ENCODE results near the gene PPP1R13B.
A peak's percentile ranks its signal among the peaks of the same experiment; 100 is the strongest.

PPP1R13B gene

DNA sequence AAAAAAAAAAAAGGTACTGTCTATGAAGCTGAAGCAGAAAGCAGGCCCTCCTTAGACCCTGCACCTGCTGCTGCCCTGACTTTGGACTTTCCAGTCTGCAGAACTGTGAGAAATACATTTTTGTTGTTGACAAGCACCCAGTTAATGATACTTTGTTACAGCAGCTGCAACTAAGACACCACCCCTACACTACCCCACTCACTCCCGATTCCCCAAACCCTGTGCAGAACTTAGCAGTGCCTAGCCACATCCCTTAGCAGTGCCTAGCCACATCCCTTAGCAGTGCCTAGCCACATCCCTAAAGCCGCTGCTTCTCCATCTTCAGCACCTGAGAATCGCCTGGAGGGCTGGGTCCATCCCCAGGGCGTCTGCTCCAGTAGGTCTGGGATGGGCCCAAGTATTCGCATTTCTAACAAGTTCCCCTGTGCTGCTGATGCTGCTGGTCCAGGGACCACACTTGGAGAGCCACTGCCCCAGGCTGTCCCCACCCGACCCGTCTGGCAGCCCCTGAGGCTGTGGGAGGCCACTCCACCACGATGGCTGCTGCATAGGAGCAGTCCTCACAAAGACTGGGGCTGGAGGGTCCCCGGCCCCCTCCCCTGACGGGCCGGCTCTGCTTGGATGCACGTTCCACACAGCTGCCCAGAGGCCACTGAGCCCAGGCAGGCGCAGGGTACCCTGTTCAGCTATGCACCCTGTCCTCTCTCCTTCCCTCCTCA, 10.8 kb upstream of the PPP1R13B start:
- no peaks in the 10 kb centered on the region for H3K36me3 ChIP-seq (ENCODE audit: control insufficient read depth in 2 of 2, insufficient read depth in 1 of 2, low read length in 2 of 2)
- ChIA-PET CTCF (interaction anchor here (0.7 kb wide), 1 partner anchor 52 kb away, joined by 3 read pairs; no protein-coding TSS in a partner anchor), POLR2A (no interaction called here)
- H3K27ac ChIP-seq (ENCODE audit: extremely low read depth, low read depth, low read length) = no peak overlapping the region
- no peak for TF ChIP-seq ZNF530 (tag by site-specific recombination; IDR thresholded peaks at IDR 0.05; ENCODE audit: low read depth)
- no peak for TF ChIP-seq OVOL3 (tag by site-specific recombination; IDR thresholded peaks at IDR 0.05)
- peak; percentile 88; the same call in 1 of the 2 replicates for TF ChIP-seq ZNF239 (tag by site-specific recombination; IDR thresholded peaks at IDR 0.05)
- TF ChIP-seq ZNF155 (tag by site-specific recombination; IDR thresholded peaks at IDR 0.05) = no peak
- no peak overlapping the region for H3K4me3 ChIP-seq (ENCODE audit: low read depth, low read length)
- peaks cover 4% of the 10 kb centered on the region for H3K4me1 ChIP-seq (ENCODE audit: control insufficient read depth, insufficient read depth, low read length)
- H3K9me3 ChIP-seq (ENCODE audit: control insufficient read depth, insufficient read depth, low read depth, low read length) = no peaks in the 10 kb centered on the region

DNA sequence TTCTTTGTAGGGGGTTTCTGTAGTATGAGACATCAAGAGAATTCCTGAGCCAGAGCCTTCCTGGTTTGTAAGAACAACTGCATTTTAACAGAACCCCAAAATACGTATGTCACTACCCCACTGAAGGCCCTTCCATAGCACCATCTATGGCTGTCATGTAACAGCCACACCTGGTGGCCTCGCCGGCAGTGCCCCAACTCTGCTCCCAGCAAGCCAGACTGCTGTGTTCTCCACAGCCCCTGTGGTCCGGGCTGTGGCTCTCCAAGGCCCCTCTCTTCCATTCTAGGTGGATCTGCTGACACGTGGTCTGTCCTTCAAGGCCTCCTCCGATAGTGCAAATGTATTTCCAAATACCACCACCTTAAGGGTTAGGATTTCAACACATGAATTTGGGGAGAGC, 9.9 kb upstream of the PPP1R13B start:
- ChIA-PET POLR2A (no interaction called here), CTCF (no interaction called here)
- Histone ChIP-seq H3K36me3 (ENCODE audit: control insufficient read depth in 2 of 2, insufficient read depth in 1 of 2, low read length in 2 of 2) (no peaks in the 10 kb centered on the region), H3K27ac (ENCODE audit: extremely low read depth, low read depth, low read length) (no peak overlapping the region), H3K4me1 (ENCODE audit: control insufficient read depth, insufficient read depth, low read length) (peaks cover 4% of the 10 kb centered on the region), H3K4me3 (ENCODE audit: low read depth, low read length) (no peak overlapping the region), H3K9me3 (ENCODE audit: control insufficient read depth, insufficient read depth, low read depth, low read length) (no peaks in the 10 kb centered on the region)
- TF ChIP-seq ZNF138 (tag by site-specific recombination; IDR thresholded peaks at IDR 0.05; ENCODE audit: borderline replicate concordance) = no peak
- TF ChIP-seq ZNF19 (tag by site-specific recombination; IDR thresholded peaks at IDR 0.05; ENCODE audit: low read depth) = no peak
- TF ChIP-seq ZNF521 (tag by site-specific recombination; IDR thresholded peaks at IDR 0.05) = no peak
- TF ChIP-seq ZNF510 (tag by site-specific recombination; IDR thresholded peaks at IDR 0.05; ENCODE audit: insufficient replicate concordance) = no peak
- TF ChIP-seq BCL11A (tag by site-specific recombination; IDR thresholded peaks at IDR 0.05; ENCODE audit: low read depth) = no peak
- no peak for TF ChIP-seq ZFP37 (tag by site-specific recombination; IDR thresholded peaks at IDR 0.05)
- TF ChIP-seq ZNF214 (tag by site-specific recombination; IDR thresholded peaks at IDR 0.05; ENCODE audit: borderline replicate concordance) = no peak
- no peak for TF ChIP-seq ZFHX2 (tag by site-specific recombination; conservative IDR thresholded peaks at IDR 0.05)
- no peak for TF ChIP-seq ZNF548 (tag by site-specific recombination; IDR thresholded peaks at IDR 0.05)
- TF ChIP-seq, protein P1, sequence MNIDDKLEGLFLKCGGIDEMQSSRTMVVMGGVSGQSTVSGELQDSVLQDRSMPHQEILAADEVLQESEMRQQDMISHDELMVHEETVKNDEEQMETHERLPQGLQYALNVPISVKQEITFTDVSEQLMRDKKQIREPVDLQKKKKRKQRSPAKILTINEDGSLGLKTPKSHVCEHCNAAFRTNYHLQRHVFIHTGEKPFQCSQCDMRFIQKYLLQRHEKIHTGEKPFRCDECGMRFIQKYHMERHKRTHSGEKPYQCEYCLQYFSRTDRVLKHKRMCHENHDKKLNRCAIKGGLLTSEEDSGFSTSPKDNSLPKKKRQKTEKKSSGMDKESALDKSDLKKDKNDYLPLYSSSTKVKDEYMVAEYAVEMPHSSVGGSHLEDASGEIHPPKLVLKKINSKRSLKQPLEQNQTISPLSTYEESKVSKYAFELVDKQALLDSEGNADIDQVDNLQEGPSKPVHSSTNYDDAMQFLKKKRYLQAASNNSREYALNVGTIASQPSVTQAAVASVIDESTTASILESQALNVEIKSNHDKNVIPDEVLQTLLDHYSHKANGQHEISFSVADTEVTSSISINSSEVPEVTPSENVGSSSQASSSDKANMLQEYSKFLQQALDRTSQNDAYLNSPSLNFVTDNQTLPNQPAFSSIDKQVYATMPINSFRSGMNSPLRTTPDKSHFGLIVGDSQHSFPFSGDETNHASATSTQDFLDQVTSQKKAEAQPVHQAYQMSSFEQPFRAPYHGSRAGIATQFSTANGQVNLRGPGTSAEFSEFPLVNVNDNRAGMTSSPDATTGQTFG (tag by site-specific recombination; IDR thresholded peaks at IDR 0.05; ENCODE audit: borderline replicate concordance) = no peak
- TF ChIP-seq ZNF664 (tag by site-specific recombination; IDR thresholded peaks at IDR 0.05) = no peak

DNA sequence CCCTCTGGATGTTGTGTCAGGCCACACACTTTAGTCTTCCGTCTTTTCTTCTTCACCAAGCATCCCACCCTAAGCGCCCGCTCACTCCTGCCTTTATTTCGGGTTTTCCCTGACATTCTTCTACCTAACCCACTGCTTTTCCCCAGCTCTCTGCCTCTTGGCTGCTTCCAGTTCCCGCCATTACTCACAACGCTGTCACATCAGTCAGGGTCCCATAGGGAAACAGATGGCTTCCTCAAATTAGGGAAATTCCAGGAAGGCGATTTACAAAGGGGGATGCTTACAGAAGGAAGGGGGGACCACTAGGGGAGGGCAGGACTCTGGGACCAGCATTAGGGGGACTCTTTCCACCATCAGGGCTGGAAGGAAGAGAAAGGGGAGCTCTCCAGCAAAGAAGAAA, 9.2 kb upstream of the PPP1R13B start:
- no peak overlapping the region for H3K27ac ChIP-seq (ENCODE audit: extremely low read depth, low read depth, low read length)
- peaks cover 4% of the 10 kb centered on the region for H3K4me1 ChIP-seq (ENCODE audit: control insufficient read depth, insufficient read depth, low read length)
- ChIA-PET POLR2A (no interaction called here), CTCF (interaction anchor here (1.0 kb wide), 2 partner anchors 48 to 51 kb away, joined by 3 read pairs; no protein-coding TSS in a partner anchor)
- H3K4me3 ChIP-seq (ENCODE audit: low read depth, low read length) = no peak overlapping the region
- no peaks in the 10 kb centered on the region for H3K36me3 ChIP-seq (ENCODE audit: control insufficient read depth in 2 of 2, insufficient read depth in 1 of 2, low read length in 2 of 2)
- no peaks in the 10 kb centered on the region for H3K9me3 ChIP-seq (ENCODE audit: control insufficient read depth, insufficient read depth, low read depth, low read length)
- TF ChIP-seq ZNF324 (tag by site-specific recombination; IDR thresholded peaks at IDR 0.05) (no peak), ZNF792 (tag by site-specific recombination; IDR thresholded peaks at IDR 0.05) (no peak), ZNF274 (IDR thresholded peaks at IDR 0.05; ENCODE audit: low read length) (no peak), ZNF274 (tag by site-specific recombination; IDR thresholded peaks at IDR 0.05; ENCODE audit: borderline replicate concordance) (no peak), ZNF791 (tag by site-specific recombination; IDR thresholded peaks at IDR 0.05) (no peak), ZFP3 (tag by site-specific recombination; IDR thresholded peaks at IDR 0.05; ENCODE audit: low read depth) (no peak), SP3 (tag by site-specific recombination; IDR thresholded peaks at IDR 0.05) (no peak), IKZF3 (tag by site-specific recombination; IDR thresholded peaks at IDR 0.05) (no peak), ZNF211 (tag by site-specific recombination; IDR thresholded peaks at IDR 0.05; ENCODE audit: low read depth) (no peak), ZNF626 (tag by site-specific recombination; IDR thresholded peaks at IDR 0.05) (no peak), ZNF768 (tag by site-specific recombination; IDR thresholded peaks at IDR 0.05) (no peak)
- TF ChIP-seq, protein P2, sequence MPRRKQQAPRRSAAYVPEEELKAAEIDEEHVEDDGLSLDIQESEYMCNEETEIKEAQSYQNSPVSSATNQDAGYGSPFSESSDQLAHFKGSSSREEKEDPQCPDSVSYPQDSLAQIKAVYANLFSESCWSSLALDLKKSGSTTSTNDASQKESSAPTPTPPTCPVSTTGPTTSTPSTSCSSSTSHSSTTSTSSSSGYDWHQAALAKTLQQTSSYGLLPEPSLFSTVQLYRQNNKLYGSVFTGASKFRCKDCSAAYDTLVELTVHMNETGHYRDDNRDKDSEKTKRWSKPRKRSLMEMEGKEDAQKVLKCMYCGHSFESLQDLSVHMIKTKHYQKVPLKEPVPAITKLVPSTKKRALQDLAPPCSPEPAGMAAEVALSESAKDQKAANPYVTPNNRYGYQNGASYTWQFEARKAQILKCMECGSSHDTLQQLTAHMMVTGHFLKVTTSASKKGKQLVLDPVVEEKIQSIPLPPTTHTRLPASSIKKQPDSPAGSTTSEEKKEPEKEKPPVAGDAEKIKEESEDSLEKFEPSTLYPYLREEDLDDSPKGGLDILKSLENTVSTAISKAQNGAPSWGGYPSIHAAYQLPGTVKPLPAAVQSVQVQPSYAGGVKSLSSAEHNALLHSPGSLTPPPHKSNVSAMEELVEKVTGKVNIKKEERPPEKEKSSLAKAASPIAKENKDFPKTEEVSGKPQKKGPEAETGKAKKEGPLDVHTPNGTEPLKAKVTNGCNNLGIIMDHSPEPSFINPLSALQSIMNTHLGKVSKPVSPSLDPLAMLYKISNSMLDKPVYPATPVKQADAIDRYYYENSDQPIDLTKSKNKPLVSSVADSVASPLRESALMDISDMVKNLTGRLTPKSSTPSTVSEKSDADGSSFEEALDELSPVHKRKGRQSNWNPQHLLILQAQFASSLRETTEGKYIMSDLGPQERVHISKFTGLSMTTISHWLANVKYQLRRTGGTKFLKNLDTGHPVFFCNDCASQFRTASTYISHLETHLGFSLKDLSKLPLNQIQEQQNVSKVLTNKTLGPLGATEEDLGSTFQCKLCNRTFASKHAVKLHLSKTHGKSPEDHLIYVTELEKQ (tag by site-specific recombination; IDR thresholded peaks at IDR 0.05; ENCODE audit: borderline replicate concordance) = no peak

Measured in HEK293 (cell line).